Activated CD8-positive, alpha-beta memory T cell treated with anti-CD3 and anti-CD28 coated beads, Interleukin-2, amount 50 U/mL, for 24 hours (primary cell): ENCODE measurements around the gene FCN3.

Experiments
- DNase-seq: peaks from one replicate; pipeline ENCODE4 v3.0.0-alpha.2; 2020; ENCODE audit errors: extremely low read depth

Gene FCN3

DNA sequence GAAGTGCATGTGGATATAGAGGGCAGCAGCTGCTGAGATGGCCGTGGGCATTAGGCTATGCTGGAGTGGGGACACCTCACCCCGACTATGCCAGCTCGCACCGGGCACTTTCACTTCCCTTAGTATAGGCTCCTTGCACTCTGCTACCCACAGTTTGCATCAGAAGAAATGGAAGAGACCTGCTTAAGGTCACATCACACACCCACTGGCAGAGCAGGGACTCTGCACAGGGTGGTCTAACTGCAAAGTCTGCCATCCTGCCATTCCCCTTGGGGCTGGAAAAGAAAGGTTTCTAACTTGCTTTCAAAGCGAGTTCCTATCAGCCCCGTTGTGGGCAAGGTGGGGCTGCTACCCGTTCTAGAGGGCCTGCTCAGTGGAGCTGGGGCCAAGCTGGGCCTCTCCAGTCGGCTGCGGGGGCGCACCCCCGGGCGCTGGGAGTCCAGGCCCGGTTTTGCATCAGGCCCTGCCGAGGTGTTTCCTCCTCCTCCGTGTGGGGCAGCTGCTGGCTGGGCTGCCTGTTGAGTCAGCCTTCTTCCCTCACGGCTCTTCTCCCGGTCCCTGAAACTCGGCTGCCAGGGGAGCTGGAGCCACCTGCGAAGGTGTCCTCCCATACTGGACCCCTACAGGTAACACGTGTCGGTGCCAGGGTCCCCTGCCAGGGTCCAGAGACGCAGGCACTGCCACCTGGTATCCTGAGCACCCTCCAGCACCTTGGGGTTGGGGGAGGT lies 32.9 kb downstream of the FCN3 start, which contains the start of gene SYTL1:
SYTL1 (plus strand) TSS at position 498 of the 728 bp plus-strand sequence. CDS start 3,313 bp downstream, outside the sequence.
- no peak for DNase-seq

DNA sequence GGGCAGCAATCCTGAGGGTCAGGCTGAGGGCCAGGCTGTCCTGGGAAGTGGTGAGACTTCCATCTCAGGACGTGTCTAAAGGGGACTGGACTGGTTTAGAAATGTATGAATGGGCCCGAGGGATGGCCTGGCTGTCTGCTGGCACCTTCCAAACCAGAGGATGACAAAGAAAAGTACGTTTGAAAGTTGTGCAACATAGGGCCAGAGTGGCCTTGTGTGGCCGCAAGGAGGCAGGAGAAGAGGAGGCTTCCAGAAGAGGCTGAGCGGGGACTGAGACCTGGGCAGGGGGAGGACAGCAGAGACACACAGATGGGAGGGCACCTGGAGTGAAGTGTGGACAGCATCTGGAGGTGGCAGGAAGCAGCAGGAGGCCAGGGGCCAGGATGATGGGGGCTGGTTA lies 35.4 kb downstream of the FCN3 start:
- DNase-seq = no peak

DNA sequence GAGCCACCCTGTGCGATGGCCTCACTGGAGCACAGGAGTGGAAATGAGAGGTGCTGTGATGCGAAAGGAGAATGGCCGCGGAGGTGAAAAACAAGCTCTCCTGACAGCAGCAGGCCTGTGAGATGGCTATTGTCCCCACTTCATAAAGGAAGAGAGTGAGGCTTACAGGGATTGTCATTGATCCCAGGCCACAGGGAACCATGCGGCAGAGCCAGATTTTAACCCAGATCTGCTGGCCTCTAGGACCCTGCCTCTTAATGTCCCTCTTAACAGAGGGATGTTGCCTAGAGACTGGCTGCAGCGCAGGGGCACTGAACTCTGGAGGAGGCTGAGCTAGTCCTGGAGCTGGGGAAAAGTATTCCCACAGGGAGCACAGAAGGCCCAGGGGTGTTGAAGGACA lies 35.9 kb downstream of the FCN3 start:
- no peak for DNase-seq

- DNase-seq = no peak
Measured at GRCh38 chr1:27336756-27337155, 37.9 kb downstream of the FCN3 start.

- DNase-seq = no peak
Measured at GRCh38 chr1:27335506-27336422, 38.9 kb downstream of the FCN3 start.

DNA sequence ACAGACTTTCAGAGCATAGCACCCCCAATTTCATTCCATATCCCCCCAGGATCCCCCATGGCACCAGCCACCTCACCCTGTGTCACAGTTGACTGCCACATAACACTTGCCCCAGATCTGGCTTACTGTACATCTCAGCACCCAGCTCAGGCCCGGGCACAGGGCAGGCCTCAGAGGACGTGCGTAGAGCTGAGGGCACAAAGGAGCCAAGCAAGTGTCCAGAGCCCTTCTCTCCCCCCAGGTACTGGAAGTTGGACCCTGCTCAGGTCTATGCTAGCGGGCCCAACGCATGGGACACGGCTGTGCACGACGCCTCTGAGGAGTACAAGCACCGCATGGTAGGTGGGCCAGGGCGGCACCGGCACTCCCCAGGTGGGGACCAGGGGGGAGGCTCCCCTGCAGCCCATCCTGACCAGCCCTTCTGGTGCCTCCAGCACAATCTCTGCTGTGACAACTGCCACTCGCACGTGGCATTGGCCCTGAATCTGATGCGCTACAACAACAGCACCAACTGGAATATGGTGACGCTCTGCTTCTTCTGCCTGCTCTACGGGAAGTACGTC lies 40.8 kb downstream of the FCN3 start:
- DNase-seq = no peak

- DNase-seq = no peak
Measured at GRCh38 chr1:27332536-27333281, 41.9 kb downstream of the FCN3 start.

DNA sequence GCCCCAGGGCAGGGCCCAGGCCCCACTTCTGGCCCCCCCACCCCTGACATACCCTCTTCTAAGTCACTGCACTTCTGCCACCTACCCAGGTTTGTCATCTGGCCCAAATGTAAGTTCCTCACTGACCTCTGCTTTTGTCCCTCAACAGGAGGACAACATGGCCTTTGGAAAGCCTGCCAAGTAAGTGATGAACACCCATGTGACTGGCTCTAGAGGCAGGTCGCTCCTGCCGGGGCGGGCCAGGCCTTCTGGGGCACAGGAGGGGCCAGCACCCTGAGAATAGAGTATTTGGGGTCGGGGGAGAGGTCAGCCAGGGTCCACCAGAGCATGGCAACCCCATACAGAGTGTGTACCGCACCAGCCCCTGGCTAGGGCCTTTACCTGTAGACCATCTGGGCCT lies 42.7 kb downstream of the FCN3 start:
- no peak for DNase-seq

DNA sequence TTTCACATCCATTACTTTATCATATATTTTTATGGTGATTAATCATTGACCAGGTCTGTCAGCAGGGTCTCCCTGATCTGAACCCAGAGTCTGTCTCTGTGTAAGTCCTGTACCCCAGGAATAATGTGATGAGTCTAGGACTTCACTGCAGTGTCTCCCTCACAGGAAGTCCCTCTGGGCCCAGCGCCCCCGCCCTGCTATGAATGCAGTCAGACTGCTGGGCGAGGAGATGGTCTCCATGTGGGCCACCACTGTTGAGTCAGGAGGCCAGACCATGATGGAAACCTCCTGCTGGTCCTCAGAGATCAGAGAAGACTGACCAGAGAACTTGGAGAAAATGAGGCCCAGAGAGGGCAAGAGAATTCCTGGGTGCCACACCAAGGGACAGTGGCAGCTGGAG lies 43.2 kb downstream of the FCN3 start:
- DNase-seq = no peak

GRCh38 chr1:27330786-27331185 lies 43.8 kb downstream of the FCN3 start:
- DNase-seq = no peak

- DNase-seq = no peak
Measured at GRCh38 chr1:27327964-27328363, 46.7 kb downstream of the FCN3 start.

DNA sequence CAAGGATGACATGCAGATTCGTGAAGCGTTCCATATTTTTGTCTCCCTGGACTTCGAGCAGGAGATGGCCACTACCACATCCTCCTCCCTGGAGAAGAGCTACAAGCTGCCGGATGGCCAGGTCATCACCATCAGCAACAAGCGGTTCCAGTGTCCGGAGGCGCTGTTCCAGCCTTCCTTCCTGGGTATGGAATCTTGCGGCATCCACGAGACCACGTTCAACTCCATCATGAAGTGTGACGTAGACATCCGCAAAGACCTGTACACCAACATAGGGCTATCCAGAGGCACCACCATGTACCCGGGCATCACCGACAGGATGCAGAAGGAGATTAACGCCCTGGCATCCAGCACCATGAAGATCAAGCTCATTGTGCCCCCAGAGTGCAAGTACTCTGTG lies 49.3 kb downstream of the FCN3 start:
- no peak for DNase-seq

DNA sequence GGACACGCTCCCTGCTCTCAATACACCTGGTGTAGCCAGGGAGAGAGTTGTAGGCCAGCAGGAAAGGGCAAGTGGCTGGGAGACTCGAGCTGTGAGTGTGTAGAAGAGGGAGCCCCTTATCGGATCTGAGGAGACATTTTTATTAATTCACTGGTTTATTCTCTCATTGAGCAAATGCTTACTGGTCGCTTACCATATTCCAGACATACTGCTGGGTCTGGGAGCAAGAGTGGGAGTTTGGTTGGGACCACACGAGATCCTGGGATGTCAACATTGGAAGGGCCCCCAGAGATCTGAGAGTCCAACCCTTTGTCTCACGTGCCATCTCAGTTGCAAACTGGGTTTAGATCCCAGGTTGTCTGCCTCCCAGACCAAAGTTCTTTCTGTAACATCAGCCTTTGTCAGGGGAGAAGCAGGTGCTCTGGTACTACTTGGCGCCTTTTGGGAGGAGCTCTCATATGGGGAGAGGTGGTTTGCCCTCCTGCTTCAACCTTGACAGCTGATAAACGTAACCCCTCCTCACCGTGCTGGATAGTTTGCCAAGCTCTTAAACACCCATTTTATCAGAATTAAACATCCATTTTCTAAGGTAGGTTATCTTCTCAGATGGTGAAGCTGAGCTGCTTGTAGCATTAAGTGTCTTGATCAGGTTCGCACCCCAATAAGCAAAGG lies 51.9 kb downstream of the FCN3 start:
- DNase-seq = no peak

DNA sequence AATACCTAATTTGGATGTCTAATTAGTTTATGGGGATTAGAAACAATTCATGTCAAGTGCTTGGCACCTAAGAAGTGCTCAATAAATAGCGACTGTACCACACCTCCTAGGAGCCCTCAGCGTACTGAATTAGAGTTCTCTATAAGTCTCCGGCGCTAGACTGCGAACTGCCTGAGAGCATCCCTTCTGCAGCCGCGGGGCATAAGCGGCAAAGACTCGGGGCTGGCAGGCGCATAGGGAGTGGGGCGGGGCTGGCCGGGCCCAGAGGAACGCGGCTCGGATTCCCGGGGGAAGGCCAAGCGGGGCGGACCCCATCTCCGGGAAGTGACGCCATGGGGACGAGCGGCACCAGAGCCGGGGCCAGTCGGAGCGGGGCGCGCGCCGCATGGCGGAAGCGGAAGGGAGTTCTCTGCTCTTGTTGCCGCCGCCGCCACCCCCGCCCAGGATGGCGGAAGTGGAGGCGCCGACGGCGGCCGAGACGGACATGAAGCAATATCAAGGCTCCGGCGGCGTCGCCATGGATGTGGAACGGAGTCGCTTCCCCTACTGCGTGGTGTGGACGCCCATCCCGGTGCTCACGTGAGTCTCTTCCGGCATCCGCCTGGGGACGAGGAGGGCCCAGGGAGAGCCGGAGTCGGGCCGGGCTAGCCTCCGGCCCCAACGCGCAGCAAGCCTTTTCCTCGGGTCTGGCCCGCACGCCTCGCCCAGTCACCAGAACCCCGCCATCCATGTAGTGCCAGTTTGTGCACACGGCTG lies 52.6 kb downstream of the FCN3 start, which contains the start of gene TMEM222:
TMEM222 (plus strand) TSS at position 351 of the 756 bp plus-strand sequence; CDS start at position 386, 35 bp downstream.
- peak; percentile 89 for DNase-seq
